HEK293 (cell line): ENCODE results near the gene RIPK3.

Experiments
- MYNN ChIP-seq: fragments of 450-650 bp; formaldehyde crosslinking; IDR thresholded peaks from 2 replicates; pipeline ENCODE4 v1.5.1; 2016; ENCODE audit warnings: missing biosample characterization, missing genetic modification characterization, borderline replicate concordance
- ZNF433 ChIP-seq: fragments of 450-650 bp; formaldehyde crosslinking; IDR thresholded peaks from 2 replicates; pipeline ENCODE4 v1.5.1; 2016; ENCODE audit warnings: missing biosample characterization, missing genetic modification characterization, low read depth
- TF ChIP-seq, protein P1 (sequence below): fragments of 450-650 bp; formaldehyde crosslinking; IDR thresholded peaks from 2 replicates; pipeline ENCODE4 v1.5.1; 2016; ENCODE audit warnings: missing biosample characterization, missing genetic modification characterization
- TF ChIP-seq, protein P2 (sequence below): fragments of 450-650 bp; formaldehyde crosslinking; IDR thresholded peaks from 2 replicates; pipeline ENCODE4 v1.5.1; 2016; ENCODE audit warnings: missing biosample characterization, missing genetic modification characterization

DNA sequence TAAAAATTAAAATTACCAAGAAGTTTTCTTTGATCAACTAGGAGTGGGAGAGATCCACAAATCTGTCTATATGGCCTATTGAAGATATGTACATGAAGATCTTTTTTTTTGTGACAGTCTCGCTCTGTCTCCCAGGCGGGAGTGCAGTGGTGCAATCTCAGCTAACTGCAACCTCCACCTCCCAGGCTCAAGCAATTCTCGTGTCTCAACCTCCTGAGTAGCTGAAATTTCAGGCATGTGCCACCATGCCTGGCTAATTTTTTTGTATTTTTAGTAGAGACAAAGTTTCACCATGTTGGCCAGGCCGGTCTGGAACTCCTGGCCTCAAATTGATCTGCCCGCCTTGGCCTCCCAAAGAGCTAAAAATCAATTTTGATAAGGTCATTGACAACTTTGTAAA is 23.6 kb upstream of the RIPK3 start:
- TF ChIP-seq MYNN (tag by site-specific recombination) (no peak), ZNF433 (tag by site-specific recombination) (no peak)
- TF ChIP-seq, protein P1, sequence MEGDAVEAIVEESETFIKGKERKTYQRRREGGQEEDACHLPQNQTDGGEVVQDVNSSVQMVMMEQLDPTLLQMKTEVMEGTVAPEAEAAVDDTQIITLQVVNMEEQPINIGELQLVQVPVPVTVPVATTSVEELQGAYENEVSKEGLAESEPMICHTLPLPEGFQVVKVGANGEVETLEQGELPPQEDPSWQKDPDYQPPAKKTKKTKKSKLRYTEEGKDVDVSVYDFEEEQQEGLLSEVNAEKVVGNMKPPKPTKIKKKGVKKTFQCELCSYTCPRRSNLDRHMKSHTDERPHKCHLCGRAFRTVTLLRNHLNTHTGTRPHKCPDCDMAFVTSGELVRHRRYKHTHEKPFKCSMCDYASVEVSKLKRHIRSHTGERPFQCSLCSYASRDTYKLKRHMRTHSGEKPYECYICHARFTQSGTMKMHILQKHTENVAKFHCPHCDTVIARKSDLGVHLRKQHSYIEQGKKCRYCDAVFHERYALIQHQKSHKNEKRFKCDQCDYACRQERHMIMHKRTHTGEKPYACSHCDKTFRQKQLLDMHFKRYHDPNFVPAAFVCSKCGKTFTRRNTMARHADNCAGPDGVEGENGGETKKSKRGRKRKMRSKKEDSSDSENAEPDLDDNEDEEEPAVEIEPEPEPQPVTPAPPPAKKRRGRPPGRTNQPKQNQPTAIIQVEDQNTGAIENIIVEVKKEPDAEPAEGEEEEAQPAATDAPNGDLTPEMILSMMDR = no peak
- TF ChIP-seq, protein P2, sequence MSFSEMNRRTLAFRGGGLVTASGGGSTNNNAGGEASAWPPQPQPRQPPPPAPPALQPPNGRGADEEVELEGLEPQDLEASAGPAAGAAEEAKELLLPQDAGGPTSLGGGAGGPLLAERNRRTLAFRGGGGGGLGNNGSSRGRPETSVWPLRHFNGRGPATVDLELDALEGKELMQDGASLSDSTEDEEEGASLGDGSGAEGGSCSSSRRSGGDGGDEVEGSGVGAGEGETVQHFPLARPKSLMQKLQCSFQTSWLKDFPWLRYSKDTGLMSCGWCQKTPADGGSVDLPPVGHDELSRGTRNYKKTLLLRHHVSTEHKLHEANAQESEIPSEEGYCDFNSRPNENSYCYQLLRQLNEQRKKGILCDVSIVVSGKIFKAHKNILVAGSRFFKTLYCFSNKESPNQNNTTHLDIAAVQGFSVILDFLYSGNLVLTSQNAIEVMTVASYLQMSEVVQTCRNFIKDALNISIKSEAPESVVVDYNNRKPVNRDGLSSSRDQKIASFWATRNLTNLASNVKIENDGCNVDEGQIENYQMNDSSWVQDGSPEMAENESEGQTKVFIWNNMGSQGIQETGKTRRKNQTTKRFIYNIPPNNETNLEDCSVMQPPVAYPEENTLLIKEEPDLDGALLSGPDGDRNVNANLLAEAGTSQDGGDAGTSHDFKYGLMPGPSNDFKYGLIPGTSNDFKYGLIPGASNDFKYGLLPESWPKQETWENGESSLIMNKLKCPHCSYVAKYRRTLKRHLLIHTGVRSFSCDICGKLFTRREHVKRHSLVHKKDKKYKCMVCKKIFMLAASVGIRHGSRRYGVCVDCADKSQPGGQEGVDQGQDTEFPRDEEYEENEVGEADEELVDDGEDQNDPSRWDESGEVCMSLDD (tag by site-specific recombination) = no peak
